NCI-H774 (cell line): ENCODE results near the gene MYO18B.
"Not testable (repeated sequence)": the region's sequence is repeated elsewhere in the genome, so short reads cannot be mapped to it uniquely, and the experiment has no call there.

Source experiments
- DNase-seq: peaks from one replicate; lab custom pipeline; 2025; lab: John Stamatoyannopoulos, UW

Gene MYO18B

DNA sequence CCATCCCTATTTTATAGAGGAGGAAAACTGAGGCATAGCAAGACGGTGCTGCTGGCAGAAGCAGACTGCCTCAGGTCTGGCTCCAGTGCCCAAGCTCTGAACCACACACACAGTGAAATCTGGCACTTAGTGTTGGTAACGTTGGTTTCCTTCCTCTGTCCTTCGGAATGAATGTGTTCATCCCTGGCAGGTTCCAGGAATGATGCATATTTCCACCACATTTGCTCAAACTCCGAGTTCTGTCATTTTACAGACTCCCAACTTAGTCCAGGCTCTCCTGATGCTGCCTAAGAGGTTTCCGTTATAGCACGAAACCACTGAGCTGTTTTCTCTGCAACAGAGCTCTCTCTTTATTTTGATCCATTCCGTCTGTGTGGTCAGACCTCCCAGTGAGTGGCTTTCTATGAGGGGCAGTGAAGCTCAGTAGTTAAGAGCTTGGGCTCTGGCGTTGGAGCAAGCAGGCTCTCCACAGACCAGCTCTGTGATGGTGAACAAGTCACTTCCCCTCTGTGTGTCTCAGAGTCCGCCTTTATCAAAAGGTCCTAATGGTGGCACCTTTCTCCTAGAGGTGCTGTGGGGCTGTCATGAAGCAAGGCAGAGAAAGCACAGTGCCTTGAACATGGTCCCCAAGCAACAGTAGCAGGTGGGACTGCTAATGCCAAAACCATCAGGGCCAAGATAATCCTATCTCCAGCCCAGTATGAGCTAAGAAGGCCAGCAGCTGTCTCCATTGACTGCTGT, 200.3 kb downstream of the MYO18B start:
- no peak for DNase-seq

DNA sequence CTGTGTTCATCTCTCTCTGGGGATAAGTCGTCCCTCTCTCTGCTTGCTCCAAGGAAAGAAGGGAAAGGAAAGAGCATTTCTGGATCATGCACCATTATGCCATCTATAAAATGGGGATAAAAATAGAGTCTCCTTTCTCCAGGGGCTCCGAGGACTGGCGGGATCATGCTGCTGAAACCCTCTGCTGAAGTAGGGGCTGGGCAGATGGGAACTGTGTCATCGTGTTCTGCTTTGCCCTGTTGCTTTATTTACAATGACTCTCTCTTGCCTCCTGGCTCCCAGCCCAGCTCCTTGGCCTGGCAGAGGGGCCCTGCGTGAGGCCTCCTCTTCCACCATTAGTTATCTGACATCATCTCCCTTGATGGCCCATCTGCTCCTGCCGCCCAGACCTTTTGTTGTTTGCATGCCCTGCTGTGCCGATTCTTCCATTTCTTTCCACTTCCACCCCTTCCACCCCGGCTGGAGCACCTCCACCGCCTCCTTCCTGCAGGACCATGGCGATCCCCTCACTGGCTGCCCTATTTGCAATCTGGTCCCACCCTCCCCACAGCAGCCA, 200.9 kb downstream of the MYO18B start:
- peak; percentile 70 for DNase-seq

DNA sequence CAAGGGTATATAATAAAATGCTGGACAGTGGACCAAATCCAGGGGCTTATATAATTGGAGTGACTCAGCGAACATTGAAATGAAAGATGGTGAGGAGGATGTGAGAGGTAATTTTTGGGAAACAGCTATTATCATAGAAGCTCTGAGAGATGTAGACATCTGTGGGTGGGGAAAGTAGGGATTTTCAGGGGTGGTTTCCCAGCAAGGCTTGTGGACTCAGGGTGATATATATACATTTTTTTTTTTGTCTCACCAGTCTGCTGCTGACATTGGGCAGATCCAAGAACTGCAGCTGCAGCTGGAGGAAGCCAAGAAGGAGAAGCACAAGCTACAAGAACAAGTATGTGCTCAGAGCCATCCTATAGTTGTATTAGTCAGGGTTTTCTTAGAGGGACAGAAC, 208.1 kb downstream of the MYO18B start:
- DNase-seq = no peak

DNA sequence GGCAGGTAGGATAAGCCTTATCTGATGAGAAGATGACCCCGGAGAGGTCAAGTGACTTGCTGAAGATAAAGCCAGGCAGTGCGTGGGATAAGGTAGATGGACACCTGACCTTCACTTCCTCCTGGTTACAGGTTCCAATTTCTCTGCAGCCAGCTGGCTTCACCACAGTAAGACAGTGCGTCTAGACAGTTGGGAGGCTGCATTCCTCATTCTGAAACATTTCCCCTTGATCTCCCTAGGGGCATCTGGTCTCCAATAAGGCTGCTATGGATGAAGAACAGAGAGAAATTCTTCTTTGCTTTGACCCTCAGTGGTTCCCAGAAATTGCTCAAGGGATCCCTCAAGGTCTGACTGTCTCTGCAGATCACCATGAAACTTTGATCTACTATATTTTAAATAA, 211.3 kb downstream of the MYO18B start:
- DNase-seq = no peak

DNA sequence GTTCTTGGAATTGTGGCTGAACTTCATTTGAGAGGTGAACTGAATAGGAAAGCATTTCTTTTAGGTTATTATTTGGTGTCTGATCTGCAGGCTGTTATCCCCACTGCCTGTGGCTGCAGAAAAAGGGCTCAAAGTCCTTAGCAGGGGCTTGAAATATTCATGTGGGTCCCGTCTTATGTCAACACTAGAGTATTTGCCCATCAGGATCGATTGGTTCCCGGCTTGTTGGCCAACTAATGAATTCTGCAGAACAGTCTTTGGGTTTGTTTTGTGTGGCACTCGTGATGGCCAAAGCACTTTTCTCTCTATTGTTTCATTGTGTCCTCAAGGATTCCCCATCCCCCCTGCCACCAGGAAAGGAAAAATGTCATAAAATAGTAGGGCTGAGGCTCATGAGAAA, 211.9 kb downstream of the MYO18B start:
- no peak for DNase-seq

DNA sequence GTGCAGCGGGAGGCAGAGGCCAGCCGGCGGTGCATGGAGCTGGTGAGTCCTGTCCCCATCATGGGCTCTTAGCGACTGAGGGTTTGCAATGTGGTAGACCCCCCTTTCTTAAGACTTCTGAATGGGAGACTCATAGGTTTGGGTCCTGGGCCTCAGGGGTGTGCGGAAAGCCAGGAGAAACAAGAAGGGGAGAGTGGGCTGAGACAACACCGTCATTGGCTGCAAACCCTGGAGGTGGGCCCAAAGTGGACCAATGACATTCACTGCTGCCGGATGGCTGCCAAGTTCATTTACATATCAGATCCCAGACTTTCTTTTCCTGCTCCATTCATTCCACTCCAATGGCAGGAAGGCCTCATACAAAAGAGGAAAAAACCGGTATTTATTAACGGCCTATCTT, 213.3 kb downstream of the MYO18B start:
- no peak for DNase-seq

DNA sequence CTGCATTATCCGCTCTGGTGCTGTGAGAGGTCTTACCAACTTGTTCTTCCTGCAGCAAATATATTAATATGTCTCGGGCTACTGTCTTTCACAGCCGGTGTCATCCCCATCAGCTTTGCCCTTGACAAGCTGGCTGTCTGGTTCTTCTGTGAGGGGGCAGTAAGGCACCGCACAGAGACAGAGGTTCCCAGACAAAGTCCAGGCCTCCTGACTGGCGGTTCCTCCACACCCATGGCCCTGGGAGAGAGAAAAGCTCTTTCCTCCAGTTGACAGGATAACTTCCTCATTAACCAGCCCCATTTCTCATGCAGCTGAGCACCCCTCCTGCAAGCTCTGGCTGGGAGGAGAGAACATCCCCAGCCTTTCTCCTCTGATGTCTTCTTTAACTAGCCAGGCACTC, 214.8 kb downstream of the MYO18B start:
- no peak for DNase-seq

DNA sequence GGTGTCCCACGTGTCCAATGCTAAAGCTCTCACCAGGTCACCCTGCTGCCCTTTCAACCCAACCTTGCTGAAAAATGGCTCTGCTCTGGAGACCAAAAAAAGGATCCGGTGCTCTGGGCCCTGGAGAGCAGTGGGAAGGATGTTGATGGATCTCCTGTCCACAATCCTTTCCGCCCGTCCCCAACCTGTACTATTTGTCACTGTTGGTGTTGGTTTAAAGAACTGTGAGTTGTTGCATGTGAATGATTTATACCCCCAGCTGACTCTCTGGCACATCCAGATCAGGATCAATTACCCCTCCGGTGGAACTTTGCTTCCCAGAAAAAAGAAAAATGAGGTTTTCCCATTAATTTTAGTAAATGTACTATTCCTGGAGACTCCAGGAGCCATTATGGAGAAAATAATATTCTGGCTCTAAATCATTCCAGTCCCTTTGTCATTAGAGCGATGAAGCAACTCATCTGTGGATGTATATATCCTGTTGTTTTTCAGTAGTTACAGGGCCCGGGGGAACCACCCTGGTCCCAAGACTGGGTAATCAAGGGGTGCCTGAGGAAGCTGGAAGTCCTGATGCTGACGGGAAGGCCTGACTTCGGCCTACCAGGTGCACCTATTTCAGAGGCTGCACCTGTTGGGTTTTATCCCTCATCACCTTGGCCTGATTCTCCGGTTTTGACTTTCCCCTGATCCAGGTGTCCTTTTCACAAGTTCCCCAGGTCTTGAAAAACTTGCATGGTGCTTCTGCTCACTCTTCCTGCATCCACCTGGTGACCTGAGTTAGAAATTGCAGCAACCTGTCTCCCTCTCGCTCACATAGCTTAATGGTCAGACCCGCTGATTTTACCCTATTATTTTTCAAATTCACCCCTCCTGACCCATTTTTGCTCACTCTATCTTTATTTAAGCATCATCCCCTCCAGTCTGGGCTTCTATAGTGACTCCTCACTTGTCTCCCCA, 218.1 kb downstream of the MYO18B start:
- DNase-seq = no peak

DNA sequence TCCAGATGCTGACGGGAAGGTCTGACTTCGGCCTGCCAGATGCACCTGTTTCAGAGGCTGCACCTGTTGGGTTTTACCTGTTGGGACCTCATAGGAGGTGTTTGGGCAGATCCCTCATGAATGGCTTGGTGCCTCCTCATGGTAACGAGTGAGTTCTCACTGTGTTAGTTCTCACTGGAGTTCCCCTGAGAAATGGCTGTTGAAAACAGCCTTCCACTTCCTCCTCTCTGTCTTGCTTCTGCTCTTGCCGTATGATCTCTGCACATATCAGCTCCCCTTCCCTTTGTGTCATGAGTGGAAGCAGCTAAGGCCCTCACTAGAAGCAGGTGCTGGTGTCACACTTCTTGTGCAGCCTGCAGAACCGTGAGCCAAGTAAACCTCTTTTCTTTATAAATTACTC, 219.7 kb downstream of the MYO18B start:
- no peak for DNase-seq

DNA sequence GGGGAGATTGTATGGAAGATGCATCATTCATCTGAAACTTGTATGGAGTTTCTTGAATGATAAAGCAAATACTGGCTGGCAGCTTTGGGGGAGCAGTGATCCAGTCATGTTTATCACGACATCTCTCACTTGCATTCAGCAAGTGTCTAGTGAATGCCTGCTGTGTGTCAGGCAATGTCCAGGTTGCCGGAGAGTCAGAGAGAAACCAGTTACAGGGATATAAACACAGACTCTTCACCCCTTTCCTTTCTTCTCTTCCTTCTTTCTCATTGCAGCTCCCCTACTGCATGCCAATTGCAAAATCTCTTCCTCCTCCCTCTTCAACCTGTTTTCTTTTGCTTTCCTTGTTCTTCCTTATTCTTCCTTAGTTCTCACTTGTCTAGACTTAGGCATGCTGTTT, 220.7 kb downstream of the MYO18B start:
- no peak for DNase-seq

DNA sequence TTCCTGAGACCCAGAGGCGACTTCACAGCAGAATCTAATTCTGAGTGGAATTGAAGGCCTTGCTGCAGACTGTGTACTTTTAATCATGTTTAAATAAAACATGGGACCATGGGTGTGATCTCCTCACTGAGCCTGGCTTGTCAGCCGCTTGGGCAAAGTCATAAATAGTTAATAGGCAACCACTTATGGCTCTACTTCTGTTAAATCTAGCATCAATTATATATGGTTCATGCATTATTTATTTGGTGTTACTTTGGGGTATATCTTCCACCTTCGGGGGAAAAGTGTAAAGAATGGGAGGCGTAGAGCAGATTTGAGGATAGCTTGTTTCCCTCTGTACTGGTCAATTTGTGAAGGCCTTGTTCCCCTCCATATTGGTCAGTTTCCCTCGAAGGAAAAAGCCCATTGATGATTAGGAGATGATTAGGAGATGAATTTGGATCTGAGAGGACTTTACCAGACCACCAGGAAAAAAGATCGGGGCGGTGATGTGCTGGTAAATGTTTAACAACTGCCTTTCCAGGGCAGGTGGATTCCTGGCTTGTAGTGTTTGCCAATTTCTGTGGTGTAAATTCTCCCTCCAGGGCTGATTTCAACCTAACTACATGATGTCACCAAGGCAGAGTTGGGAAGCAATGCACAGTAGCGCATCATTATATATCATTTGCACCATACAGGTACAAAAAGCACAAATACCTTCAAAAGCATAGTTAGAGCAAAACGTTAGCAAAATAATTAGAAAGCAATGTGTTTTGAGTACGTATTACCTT, 223.2 kb downstream of the MYO18B start:
- DNase-seq = no peak

DNA sequence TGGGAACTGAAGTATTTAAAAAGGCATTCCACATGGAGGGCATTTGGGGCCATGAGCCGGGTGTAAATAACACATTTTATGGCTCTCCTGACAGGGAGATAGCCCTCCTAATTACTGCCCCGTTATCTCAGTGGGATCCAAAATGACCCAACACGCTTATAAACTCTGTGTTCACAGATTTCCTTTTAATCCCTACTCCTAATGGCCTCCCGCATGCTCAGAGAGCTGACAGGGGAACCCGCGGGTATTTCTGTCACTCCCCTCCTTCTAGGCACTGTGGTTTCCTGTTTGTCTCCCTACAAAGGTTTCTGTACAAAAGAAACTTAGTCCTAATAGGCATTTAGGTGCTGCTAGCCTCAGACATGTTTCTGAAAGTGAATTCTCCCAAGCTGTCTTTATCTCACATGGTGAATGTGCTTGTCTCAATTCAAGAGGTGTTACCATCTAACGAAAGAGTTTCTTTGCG, 224.5 kb downstream of the MYO18B start:
- no peak for DNase-seq

DNA sequence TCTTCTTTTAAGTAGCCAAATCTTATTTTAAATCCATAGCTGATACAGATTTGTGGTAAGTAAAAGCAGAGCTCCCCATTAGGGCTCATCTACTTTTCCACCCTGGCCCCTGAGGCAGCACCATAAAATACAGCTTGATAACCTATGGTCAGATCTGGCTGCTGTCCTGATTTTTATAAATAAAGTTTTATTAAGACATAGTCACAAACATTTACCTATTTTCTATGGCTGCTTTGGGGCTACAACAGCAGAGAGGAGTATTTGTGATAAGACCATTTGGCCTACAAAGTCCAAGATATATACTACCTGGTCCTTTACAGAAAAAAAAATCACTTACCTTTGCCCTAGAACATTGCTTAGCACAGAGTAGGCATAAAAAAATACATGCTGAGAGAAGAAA, 227.3 kb downstream of the MYO18B start:
- no peak for DNase-seq

DNA sequence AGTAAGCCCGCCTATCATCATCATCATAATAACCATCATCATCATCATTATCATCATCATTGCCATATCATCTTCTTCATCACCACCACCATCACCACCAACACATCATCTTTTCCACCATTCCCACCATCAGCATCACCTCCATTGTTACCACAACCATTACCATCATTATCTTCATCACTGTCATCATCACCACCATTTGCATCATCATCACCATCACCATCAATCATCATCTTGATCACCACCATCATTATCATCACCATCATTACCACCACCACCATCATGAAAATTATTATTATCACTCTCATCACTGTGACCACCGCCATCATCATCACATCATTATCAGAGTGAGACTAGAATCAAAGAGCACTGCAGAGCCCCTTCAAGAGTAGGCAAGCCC, 227.9 kb downstream of the MYO18B start:
- DNase-seq = no peak

DNA sequence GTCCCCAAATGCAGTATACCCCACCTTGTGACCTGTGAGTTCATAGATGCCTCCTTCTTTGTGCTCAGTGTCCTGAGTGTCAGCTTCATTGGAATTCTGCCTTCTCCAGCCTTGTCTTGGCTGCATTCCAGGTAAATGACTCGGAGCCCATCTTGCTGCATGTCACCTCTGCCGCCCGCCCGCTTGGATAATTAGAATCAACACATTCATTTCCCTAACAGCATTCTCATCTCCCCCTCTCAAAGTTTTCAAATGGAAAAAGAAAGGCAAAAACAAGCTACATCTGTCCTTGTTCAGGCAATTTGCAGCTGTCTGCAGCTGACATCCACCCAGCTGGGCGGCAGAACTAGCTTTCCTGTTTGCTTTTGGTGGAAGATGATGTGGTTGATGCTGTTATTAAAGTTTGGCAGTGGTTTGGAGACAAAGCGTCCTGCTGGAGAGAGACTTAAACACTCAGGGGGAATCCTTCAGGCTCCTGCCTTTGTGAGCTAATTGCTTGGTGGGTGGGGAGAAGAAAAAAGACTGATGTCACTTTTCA, 228.5 kb downstream of the MYO18B start:
- DNase-seq = no peak

DNA sequence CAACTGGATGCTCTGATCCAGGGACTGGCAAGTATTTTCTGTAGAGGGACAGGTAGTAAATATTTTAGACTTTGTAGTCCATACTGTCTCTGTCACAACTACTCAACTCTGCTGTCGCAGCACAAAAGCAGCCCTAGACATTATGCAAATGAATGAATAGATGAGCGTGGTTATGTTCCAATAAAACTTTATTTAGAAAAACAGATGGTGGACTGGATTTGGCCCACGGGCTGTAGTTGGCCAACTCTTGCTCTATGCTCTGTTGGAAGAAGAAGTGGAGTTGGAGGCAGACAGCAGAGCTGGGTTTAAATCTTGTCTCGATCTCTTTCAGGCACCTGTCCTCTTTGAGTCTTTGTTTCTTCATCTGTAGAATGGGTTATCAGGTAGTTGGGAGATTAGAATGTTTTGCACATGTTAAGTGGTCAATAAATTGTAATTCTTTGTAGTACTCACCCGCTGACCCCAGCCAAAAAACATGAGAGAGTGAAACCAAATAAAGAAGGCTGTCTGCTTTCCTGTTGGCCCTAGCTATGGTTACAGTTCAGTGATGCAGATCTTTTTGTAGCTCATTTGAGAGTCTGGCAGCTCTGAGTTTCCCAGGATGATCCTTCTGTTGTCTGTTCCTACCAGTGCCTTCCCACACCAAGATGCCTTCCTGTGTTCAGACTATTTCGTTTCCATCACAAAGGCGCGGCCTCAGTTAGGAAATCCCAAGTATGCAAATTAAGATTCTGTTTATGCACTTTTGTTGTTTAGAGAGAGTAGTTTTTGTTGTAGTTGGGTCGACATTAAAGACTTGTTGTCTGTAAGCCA, 229.2 kb downstream of the MYO18B start:
- DNase-seq = no peak

DNA sequence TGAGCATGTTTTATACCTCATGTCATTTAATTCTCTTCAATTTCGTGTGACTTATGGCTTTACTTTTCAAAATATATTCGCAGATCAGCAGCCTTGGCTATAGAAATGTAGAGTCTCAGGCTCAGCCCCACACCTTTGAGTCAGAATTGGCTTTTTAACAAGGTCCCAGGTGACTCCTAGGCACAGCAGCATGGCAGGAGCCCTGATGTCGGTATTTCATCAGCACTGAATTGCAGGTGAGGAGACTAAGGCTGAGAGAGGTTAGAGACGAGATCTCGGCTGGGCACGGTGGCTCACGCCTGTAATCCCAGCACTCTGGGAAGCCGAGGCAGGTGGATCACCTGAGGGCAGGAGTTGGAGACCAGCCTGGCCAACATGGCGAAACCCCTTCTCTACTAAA, 230.4 kb downstream of the MYO18B start:
- DNase-seq = no peak

DNA sequence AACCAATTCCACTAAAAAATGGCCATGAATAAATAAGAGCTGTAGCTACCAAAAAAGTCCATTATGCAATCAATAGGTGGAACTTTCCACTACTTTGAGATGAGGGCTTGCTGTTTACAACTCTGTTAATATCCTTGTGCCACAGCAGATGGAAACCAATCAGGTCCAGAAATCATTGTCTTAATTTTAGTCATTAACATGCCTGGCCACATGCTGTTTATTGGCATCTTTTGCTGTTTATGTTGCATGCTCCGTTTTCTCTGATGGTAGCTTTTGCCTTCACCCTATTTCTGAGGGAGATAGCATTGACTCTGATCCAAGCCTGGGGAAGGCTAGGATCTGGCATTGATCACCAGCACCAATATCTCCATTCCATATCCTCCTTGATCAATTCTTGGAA, 234.4 kb downstream of the MYO18B start:
- DNase-seq = no peak

DNA sequence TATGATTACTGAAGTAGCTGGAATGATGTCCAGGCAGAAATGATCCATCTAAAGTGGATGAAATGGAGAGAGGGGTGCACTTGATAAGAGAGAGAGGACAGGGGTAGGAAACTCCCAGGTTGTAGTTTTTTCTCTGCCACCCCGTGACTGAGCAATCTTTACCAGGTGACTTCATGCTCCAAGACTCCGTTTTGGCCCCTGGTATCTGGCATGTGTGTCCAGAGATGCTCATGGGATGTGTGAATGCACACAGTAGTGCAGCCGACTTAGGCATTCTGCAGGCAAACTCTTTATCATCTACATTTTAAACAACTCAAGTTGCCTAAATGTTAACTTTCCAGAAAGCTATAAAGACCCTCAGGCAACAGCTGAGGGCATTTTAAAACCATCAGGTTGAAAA, 238.0 kb downstream of the MYO18B start:
- DNase-seq = no peak

DNA sequence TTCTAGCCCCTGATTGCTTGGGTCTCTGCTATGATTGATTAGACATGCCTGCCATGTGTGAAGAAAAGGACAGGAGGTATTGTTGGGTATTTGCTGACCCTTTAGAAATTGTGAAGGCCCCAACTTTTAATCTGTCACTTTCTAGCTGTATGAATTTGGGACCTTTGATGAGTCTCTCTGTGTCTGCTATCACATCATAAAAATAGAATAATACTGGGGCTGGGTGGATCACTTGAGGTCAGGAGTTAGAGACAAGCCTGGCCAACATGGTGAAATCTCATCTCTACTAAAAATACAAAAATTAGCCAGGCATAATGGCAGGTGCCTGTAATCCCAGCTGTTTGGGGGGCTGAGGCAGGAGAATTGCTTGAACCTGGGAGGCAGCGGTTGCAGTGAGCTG, 242.9 kb downstream of the MYO18B start:
- DNase-seq = not testable (repeated sequence)

DNA sequence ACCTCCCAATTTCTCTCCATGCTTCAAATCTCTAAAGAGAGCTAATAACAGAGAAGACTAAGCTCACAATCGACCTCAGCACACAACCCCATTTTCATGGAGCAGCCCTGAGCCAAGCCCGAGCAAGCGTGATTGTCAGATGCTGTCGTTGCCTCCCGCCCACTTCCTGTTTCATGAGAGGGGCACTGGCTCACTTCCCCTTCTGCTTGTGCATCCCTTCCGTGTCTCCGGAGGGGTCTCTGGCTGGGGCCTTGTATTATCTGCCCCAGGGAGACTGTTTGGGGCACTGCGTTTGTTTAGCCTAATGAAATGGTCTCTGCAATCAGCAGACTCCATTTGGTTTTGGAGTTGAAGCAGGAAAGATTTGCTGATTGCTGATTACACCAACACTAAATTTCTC, 246.0 kb downstream of the MYO18B start:
- DNase-seq = no peak
